ENCODE measurements around the gene FCER2. TPM values are rescaled to one million over a fixed set of nuclear protein-coding genes. Genes with fewer than 3 reads are reported as not detected.
"Not testable (repeated sequence)": the region's sequence is repeated elsewhere in the genome, so short reads cannot be mapped to it uniquely, and the experiment has no call there.

The FCER2 gene, protein sequence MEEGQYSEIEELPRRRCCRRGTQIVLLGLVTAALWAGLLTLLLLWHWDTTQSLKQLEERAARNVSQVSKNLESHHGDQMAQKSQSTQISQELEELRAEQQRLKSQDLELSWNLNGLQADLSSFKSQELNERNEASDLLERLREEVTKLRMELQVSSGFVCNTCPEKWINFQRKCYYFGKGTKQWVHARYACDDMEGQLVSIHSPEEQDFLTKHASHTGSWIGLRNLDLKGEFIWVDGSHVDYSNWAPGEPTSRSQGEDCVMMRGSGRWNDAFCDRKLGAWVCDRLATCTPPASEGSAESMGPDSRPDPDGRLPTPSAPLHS
- polyA plus RNA-seq (2012; ENCODE audit: insufficient read depth, insufficient read length, low read depth) = not detected

DNA sequence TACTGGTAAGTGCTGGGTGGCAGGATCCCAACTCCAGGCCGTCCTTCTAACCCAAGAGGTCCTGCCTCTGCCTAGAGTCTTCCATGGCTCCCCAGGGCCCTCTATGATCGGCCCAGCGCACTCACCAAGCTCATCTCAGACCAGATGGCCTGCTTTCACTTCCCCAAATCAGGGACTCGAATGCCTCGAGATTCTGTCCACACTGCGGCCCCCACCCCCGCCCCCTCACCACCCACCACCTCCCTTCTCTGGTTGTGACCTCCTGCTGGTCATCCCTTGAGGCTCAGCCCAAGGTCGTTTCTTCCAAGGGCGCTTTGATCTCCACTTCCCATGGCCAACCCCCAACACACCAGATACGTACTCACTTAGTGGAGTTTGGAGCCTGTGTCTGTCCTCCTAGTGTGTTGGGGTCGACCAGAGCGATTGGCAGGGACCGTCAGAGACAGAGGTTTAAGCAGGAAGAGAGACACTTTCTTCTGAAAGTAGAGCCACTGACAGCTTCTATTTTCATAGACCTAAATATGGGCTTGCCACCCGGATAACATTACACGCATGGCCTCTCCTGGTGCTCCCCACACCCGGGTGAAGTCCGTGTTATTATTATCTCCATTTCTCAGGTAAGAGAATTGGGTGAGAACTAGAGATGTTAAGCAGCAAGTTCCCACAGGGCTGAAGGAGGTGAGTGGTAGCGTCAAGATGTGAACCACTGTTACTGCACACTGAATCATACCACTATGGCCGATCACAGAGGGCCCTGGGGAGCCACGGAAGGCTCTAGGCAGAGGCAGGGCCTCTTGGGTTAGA, at the start of gene FCER2:
Gene FCER2, minus strand, starts transcription at position 478 of the 804 bp plus-strand sequence. CDS start 2,371 bp downstream, outside the sequence.
- Histone ChIP-seq H3K4me1 (no peaks in the 10 kb centered on the region), H3K4me3 (ENCODE audit: low read depth, low read length) (no peak within 1 kb of the TSS), H3K27me3 (peaks cover 20% of the 10 kb centered on the region), H3K36me3 (no peaks in the 10 kb centered on the region), H3K9me3 (no peaks in the 10 kb centered on the region)
- TF ChIP-seq, protein P1, sequence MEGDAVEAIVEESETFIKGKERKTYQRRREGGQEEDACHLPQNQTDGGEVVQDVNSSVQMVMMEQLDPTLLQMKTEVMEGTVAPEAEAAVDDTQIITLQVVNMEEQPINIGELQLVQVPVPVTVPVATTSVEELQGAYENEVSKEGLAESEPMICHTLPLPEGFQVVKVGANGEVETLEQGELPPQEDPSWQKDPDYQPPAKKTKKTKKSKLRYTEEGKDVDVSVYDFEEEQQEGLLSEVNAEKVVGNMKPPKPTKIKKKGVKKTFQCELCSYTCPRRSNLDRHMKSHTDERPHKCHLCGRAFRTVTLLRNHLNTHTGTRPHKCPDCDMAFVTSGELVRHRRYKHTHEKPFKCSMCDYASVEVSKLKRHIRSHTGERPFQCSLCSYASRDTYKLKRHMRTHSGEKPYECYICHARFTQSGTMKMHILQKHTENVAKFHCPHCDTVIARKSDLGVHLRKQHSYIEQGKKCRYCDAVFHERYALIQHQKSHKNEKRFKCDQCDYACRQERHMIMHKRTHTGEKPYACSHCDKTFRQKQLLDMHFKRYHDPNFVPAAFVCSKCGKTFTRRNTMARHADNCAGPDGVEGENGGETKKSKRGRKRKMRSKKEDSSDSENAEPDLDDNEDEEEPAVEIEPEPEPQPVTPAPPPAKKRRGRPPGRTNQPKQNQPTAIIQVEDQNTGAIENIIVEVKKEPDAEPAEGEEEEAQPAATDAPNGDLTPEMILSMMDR (IDR thresholded peaks at IDR 0.05; ENCODE audit: low read depth, low read length) = no peak
- DNase-seq = no peak

DNA sequence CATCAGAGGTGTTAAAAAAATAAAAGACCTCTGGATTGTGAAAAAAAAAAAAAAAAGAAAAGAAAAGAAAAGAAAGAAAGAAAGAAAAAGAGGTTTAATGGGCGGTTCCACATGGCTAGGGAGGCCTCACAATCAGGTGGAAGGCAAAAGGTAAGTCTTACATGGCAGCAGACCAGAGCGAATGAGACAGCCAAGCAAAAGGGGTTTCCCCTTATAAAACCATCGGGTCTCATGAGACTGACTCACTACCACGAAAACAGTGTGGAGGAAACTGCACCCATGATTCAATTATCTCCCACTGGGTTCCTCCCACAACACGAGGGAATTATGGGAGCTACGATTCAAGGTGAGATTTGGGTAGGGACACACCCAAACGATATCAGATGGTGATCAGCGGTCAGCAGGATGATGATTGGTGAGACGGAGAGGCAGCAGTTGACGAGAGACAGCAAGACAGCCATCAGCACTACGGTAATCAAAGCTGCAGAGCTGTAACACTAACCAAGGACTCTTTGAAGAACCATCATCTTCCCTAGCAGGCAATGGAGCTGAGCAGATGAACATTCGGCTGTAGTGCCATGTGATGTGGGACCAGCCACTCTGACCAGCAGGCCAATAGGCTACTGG, 49.3 kb upstream of the FCER2 start:
- peaks cover 2% of the 10 kb centered on the region; the same call in 1 of the 2 replicates for H3K27me3 ChIP-seq
- no peak for DNase-seq
- no peaks in the 10 kb centered on the region for H3K36me3 ChIP-seq
- H3K4me3 ChIP-seq (ENCODE audit: low read depth, low read length) = no peak overlapping the region
- TF ChIP-seq, protein P1 (IDR thresholded peaks at IDR 0.05; ENCODE audit: low read depth, low read length) = no peak
- no peaks in the 10 kb centered on the region; the same call in none of the 2 replicates for H3K9me3 ChIP-seq
- H3K4me1 ChIP-seq = no peaks in the 10 kb centered on the region

DNA sequence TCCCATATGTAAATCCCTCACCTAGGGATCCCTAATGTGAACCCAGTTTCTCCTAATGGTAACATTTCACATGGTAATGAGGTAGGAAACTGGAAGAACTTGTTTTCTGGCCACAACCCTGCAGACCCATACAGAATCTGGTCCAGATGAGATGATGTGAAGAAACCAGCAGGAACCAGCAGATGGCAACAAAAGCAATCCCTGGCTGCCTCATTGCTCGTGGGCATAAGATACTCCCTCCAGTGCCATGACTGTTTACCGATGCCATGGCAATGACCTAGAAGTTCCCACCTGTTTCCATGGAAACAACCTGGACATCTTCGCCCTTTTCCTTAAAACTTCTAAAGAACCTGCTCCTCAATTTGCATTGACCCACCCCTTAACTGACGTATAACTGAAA, 46.8 kb upstream of the FCER2 start:
- no peaks in the 10 kb centered on the region; the same call in 1 of the 2 replicates for H3K27me3 ChIP-seq
- no peaks in the 10 kb centered on the region for H3K4me1 ChIP-seq
- no peaks in the 10 kb centered on the region for H3K36me3 ChIP-seq
- no peak for DNase-seq
- TF ChIP-seq, protein P1 (IDR thresholded peaks at IDR 0.05; ENCODE audit: low read depth, low read length) = no peak
- no peak overlapping the region for H3K4me3 ChIP-seq (ENCODE audit: low read depth, low read length)
- no peaks in the 10 kb centered on the region; the same call in none of the 2 replicates for H3K9me3 ChIP-seq

DNA sequence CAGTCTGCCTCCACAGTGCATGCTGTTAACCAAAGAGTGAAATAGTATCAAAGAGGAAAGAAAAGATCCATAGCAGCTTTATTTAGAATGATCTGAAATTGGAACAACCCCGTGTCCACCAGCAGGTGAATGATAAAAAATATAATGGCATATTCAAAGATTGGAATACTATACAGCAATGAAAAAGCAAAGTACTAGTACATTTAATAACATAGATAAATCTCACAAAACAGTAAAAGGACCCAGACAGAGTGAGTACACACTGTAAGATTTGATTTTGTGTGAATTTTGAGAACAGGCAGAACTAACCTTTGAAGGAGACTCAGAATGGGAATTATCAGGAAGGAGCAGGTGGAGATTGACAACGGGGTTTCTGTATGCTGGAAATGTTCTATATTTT, 46.2 kb upstream of the FCER2 start:
- H3K4me3 ChIP-seq (ENCODE audit: low read depth, low read length) = no peak overlapping the region
- no peak for DNase-seq
- no peaks in the 10 kb centered on the region; the same call in none of the 2 replicates for H3K9me3 ChIP-seq
- no peaks in the 10 kb centered on the region for H3K4me1 ChIP-seq
- TF ChIP-seq, protein P1 (IDR thresholded peaks at IDR 0.05; ENCODE audit: low read depth, low read length) = no peak
- H3K36me3 ChIP-seq = no peaks in the 10 kb centered on the region
- H3K27me3 ChIP-seq = no peaks in the 10 kb centered on the region; the same call in 1 of the 2 replicates

DNA sequence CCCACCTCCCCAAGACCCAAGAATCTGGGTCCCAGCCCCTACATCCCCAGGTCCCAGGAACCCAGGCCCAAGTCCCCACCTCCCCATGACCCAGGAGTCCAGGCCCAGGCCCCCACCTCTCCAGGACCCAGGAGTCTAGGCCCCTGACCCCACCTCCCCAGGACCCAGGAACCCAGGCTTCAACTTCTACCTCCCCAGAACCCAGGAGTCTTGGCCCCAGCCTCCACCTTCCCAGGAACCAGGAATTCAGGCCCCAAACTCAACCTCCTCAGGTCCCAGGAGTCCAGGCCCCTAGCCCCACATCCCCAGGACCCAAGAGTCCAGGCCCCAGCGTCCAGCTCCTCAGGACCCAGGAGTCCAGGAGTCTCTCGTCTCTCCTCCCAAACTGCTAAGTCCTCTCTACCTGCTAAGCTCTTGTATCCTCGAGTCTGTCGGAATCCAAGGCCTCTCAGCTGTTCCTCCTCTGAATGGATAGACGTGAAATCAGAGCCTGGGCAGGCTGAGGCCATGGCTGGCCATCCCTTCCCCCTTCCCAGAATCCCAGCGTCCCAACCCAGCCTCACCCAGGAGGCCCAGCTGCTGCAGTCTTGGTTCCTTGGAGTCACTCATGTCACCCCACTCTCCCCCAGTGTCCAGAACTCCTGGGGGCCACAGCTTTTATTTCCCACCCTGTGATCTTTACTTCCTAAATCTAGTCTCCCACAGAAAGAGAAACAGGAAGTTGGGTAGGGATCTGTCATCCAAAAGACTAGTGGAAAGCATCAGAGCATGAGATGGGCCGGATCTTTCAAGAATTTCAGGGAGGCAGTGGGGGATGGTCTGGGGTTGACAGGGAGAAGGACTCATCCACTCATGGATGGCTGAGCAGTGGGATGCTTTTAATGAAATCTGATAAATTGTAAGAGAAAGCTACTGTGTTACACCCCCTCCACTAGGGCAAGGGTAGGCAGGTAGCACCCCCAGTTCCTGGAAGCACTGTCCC, 45.3 kb upstream of the FCER2 start, which contains the start of gene CD209:
Gene CD209, minus strand, starts transcription at position 632 of the 982 bp plus-strand sequence. Its CDS starts 23 bp downstream, at position 609.
- Histone ChIP-seq H3K4me3 (ENCODE audit: low read depth, low read length) (no peak within 1 kb of the TSS), H3K27me3 (no peaks in the 10 kb centered on the region), H3K9me3 (no peaks in the 10 kb centered on the region; the same call in none of the 2 replicates), H3K36me3 (no peaks in the 10 kb centered on the region), H3K4me1 (no peaks in the 10 kb centered on the region)
- TF ChIP-seq, protein P1 (IDR thresholded peaks at IDR 0.05; ENCODE audit: low read depth, low read length) = no peak
- DNase-seq = no peak

DNA sequence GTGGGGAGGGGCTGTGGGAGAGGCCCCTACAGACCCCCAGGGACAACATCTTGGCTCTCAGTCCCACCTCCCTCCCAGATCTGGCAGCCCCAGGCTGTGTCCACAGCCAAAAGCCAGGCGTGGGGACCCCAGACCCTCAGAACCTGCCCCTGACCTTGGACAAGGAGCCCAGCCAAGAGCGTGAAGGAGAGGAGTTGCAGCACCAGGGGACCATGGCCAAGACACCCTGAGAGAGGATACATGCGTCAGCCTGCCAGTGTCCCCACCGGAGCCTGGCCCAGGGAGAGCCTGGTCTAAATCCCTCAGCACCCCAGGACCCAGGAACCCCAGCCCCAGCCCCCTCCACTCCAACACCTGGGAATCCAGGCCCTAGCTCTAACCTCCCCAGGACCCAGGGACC, 44.4 kb upstream of the FCER2 start:
- not testable (repeated sequence) for H3K4me1 ChIP-seq; H3K36me3 ChIP-seq; DNase-seq; H3K9me3 ChIP-seq; H3K4me3 ChIP-seq (ENCODE audit: low read depth, low read length); H3K27me3 ChIP-seq

Measured in BE2C (cell line).